ENCODE measurements around the gene PLRG1.
A peak's percentile ranks its signal among the peaks of the same experiment; 100 is the strongest.

The PLRG1 gene

GRCh38 chr4:154573190-154573870, 23.1 kb upstream of the PLRG1 start:
- DNase-seq (ENCODE audit: low read depth) = no peak

DNA sequence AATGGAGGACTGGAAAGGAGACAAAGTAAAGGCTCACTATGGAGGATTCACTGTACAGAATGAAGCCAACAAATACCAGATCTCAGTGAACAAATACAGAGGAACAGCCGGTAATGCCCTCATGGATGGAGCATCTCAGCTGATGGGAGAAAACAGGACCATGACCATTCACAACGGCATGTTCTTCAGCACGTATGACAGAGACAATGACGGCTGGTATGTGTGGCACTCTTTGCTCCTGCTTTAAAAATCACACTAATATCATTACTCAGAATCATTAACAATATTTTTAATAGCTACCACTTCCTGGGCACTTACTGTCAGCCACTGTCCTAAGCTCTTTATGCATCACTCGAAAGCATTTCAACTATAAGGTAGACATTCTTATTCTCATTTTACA, 19.4 kb upstream of the PLRG1 start:
- no peak for DNase-seq (ENCODE audit: low read depth)

DNA sequence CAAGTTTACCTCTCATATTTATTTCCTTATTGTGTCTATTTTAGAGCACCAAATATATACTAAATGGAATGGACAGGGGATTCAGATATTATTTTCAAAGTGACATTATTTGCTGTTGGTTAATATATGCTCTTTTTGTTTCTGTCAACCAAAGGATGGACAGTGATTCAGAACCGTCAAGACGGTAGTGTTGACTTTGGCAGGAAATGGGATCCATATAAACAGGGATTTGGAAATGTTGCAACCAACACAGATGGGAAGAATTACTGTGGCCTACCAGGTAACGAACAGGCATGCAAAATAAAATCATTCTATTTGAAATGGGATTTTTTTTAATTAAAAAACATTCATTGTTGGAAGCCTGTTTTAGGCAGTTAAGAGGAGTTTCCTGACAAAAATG, 18.8 kb upstream of the PLRG1 start:
- no peak for DNase-seq (ENCODE audit: low read depth)

DNA sequence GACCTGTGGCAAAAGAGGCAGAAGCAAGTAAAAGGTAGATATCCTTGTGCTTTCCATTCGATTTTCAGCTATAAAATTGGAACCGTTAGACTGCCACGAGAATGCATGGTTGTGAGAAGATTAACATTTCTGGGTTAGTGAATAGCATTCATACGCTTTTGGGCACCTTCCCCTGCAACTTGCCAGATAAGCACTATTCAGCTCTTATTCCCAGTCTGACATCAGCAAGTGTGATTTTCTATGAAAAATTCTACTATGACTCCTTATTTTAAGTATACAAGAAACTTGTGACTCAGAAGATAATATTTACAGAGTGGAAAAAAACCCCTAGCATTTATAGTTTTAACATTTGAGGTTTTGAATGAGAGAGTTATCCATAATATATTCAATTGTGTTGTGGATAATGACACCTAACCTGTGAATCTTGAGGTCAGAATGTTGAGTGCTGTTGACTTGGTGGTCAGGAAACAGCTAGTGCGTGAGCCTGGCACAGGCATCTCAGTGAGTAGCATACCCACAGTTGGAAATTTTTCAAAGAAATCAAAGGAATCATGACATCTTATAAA, 16.5 kb upstream of the PLRG1 start:
- no peak for DNase-seq (ENCODE audit: low read depth)

DNA sequence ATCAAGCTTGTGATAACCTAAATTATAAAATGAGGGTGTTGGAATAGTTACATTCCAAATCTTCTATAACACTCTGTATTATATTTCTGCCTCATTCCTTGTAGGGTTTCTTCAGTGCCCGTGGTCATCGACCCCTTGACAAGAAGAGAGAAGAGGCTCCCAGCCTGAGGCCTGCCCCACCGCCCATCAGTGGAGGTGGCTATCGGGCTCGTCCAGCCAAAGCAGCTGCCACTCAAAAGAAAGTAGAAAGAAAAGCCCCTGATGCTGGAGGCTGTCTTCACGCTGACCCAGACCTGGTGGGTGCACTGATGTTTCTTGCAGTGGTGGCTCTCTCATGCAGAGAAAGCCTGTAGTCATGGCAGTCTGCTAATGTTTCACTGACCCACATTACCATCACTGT, 15.5 kb upstream of the PLRG1 start:
- no peak for DNase-seq (ENCODE audit: low read depth)

DNA sequence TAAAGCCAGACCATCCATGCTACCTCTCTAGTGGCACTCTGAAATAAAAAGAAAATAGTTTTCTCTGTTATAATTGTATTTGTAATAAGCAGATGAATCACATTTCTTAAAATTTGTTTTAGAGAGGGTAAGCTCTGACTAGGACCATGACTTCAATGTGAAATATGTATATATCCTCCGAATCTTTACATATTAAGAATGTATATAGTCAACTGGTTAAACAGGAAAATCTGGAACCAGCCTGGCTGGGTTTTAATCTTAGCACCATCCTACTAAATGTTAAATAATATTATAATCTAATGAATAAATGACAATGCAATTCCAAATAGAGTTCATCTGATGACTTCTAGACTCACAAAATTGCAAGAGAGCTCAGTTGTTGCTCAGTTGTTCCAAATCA, 14.1 kb upstream of the PLRG1 start:
- no peak for DNase-seq (ENCODE audit: low read depth)

DNA sequence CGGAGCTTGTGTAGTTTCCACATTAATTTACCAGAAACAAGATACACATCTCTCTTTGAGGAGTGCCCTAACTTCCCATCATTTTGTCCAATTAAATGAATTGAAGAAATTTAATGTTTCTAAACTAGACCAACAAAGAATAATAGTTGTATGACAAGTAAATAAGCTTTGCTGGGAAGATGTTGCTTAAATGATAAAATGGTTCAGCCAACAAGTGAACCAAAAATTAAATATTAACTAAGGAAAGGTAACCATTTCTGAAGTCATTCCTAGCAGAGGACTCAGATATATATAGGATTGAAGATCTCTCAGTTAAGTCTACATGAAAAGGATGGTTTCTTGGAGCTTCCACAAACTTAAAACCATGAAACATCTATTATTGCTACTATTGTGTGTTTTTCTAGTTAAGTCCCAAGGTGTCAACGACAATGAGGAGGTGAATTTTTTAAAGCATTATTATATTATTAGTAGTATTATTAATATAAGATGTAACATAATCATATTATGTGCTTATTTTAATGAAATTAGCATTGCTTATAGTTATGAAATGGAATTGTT, 12.6 kb upstream of the PLRG1 start, which contains the start of gene FGB:
Gene FGB (plus strand): TSS at position 315 of the 558 bp plus-strand sequence. CDS start 8 bp downstream, at position 323.
- DNase-seq (ENCODE audit: low read depth) = no peak

DNA sequence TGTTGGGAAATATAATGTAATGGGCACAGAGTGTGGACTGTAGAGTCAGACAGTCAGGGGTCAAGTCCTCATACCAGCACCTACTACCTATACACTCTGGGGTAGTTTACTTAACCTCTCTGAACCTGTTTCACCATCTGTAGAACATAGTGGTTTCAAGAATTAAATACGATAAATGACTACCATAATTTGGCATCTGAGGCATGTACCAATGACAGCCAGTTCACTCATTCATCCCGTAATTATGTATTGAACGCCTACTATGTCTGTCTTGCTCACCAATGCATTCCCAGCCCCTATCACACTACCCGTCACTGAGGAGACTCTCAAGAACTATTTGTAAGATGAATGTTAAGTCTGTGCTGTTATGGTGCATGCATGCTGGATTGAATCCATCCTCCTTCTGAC, 10.6 kb upstream of the PLRG1 start:
- DNase-seq (ENCODE audit: low read depth) = peak; percentile 93

- no peak for DNase-seq (ENCODE audit: low read depth)
These were observed 10.2 kb upstream of the PLRG1 start for GRCh38 chr4:154560419-154560801.

DNA sequence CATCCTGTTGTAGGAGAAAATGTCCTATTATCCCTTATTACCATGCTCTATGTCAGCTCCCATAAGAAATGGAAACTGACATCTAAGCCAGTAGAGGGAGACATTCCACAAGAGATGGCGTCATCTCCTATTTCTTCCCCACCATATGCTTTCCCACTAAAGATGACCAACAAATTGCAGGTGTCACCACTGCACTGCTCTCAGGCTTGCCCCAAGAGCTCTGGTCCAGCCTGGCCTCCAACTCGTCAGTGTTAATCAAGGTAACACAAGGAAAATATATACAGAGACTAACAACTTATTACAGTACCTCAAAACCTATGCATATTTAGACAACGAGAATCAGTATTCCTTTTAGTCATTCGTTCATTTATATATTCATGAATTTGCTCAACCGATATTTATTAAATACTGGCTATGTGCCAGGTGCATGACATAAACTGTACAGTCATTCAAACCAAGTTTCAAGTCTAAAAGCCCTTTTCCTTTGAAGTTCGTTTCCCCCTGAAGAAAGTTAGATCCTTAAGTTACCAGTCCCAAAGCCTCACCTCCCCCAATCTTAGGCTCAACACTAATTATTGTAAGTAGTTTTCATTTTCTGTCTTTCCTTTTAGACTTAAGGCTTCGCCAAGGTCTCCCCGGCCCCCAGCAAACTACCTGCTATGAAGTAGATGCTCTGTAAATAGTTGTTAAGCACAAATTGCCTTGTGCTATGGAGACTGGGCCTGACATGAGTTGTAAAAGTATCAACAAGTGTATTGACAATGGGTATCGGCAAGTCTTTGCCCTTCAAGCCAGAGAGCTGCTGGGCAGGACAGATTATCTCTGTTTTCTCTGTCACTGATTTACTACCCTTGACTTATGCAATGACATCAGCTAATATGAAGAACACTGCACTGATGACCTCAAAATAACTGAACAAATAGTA, 9.6 kb upstream of the PLRG1 start:
- DNase-seq (ENCODE audit: low read depth) = peak; percentile 70

GRCh38 chr4:154559141-154559493, 8.9 kb upstream of the PLRG1 start:
- no peak for DNase-seq (ENCODE audit: low read depth)

GRCh38 chr4:154551872-154552686, 1.9 kb upstream of the PLRG1 start:
- peak; percentile 79 for DNase-seq (ENCODE audit: low read depth)

GRCh38 chr4:154545689-154546088, 4.5 kb downstream of the PLRG1 start:
- DNase-seq (ENCODE audit: low read depth) = no peak

DNA sequence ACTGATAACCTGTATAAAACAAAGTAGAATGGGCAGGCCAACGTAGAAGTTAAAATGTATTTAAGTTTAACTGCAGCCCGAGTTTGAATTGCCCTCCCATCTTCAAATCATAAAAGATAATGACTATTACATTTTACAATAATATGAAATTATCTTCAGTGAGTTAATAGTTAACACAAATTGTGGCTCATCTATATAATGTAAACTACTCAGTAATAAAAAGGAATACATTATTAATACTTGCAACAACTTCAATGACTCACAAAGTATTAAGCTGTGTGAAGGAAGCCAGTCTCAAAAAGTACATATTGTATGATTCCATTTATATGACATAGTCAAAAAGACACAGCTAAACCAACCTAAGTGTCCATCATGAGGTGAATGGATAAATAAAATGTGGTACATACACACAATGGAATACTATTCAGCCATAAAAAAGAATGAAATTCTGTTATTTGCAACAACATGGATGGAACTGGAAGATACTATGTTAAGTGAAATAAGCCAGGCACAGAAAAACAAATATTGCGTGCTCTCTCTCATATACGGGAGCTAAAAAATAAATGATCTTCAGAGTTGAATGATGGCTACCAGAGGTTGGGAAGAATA, 7.8 kb downstream of the PLRG1 start:
- DNase-seq (ENCODE audit: low read depth) = no peak

DNA sequence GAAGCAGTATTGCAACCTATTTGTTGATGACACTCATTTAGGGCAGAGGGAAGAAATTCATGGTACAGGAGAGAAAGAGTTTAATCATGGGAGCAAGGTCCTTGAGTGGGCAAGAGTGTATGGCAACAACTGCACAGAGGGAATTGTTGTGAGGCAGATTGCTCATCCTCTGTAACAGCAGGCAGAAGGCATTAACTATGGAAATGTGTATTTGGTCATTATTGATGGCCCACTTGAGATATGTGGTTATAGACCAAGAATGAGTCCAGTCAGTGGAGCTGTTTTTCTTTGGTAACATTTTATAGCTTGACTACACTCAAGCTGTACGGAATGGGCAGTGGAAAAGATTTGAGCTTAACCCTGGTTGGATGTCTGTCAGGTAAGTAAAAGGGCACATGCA, 15.9 kb downstream of the PLRG1 start:
- no peak for DNase-seq (ENCODE audit: low read depth)

DNA sequence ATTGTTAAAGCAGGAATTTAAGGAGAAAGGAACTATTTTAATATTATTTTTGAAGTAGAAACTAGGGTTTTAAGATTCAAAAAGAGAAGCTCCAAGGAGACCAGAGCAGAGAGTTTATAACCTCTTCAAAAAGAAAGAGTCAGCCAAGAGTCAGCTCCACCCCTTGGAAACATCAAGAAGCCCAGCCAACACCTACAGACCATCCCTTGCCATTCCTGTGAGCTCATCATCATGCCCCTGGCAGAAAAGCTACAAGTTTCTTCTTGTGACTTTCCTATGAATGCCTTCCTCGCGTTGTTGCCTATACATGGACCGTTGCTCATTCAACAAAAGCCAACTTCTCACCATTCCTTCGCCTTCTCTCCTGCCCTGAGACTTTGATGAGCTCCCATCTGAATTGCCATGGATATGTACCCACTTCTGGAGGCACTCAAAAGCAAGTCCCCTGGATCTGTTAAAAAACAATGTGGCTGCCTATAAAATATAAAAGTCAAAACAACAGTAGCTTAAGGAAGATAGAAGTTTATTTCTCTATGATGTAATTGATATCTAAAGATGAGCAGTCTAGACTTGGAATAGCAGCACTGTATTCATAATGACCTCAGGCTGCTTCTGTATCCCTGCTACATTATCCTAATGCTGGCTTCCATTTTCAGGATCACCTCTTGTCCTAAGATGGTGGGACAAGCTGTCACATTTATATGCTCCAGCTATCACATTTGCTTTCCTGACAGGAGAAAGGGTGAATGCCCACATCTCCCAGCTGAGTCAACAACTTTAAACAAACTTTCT, 20.3 kb downstream of the PLRG1 start:
- DNase-seq (ENCODE audit: low read depth) = no peak

GRCh38 chr4:154528869-154529268, 21.3 kb downstream of the PLRG1 start:
- peak; percentile 8 for DNase-seq (ENCODE audit: low read depth)

DNA sequence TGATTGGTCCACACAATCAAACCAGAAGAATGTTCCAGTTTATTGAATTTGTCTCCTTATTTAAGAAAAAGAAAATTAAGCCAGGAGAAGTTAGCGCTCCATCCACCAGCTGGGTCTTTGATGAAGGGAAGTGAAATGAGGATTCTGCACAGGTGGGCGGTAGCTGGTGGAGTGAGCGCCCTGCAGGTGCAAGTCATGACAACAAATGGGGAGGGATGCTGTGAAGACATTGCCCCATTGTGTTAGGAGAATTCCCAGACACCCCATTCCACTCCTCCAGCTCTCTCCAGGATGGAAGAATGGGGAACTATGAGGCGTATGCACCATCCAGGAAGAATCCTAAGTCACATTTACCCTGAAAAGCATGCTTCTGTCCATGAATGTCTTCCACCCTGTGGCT, 22.9 kb downstream of the PLRG1 start:
- no peak for DNase-seq (ENCODE audit: low read depth)

- no peak for DNase-seq (ENCODE audit: low read depth)
These were observed 24.0 kb downstream of the PLRG1 start for GRCh38 chr4:154526151-154526550.

GRCh38 chr4:154521607-154522006, 28.6 kb downstream of the PLRG1 start:
- DNase-seq (ENCODE audit: low read depth) = no peak

- no peak for DNase-seq (ENCODE audit: low read depth)
These were observed 31.0 kb downstream of the PLRG1 start for GRCh38 chr4:154519214-154519613.

Data from amniotic epithelial cell (primary cell).